ENCODE measurements around the gene KIAA2012. TPM values are rescaled to one million over a fixed set of nuclear protein-coding genes. Genes with fewer than 3 reads are reported as not detected.

Gene KIAA2012
- total and polyA plus RNA-seq, 4 donors: under 0.01 to 0.61 (median 0.42) TPM

GRCh38 chr2:202133909-202134265 lies 60.8 kb downstream of the KIAA2012 start:
- H3K27me3 ChIP-seq (ENCODE audit: control insufficient read depth in 4 of 4, insufficient read depth in 4 of 4, low read length in 3 of 4): no peaks in the 10 kb centered on the region
- H3K9ac ChIP-seq (ENCODE audit: low read depth in 1 of 2, low read length in 2 of 2): no peak overlapping the region
- H3K9me3 ChIP-seq (ENCODE audit: control insufficient read depth in 4 of 4, low read length in 3 of 4): no peaks in the 10 kb centered on the region
- no peak overlapping the region for H3K27ac ChIP-seq (ENCODE audit: low read depth in 1 of 2, low read length in 2 of 2)
- TF ChIP-seq FOXA1 (IDR thresholded peaks at IDR 0.05): no peak
- TF ChIP-seq EGR1 (IDR thresholded peaks at IDR 0.05; ENCODE audit: low read depth in 2 of 2): no peak
- no peak for TF ChIP-seq RXRA (IDR thresholded peaks at IDR 0.05)
- TF ChIP-seq YY1 (IDR thresholded peaks at IDR 0.05): no peak
- TF ChIP-seq TAF1 (conservative IDR thresholded peaks at IDR 0.05): no peak
- no peak for TF ChIP-seq CTCF (IDR thresholded peaks at IDR 0.05; ENCODE audit: low read depth, low read length, missing input control)
- no peak for TF ChIP-seq FOXA2 (IDR thresholded peaks at IDR 0.05)
- no peak for TF ChIP-seq REST (IDR thresholded peaks at IDR 0.05)
- no peak for TF ChIP-seq SP1 (IDR thresholded peaks at IDR 0.05)
- no peak for TF ChIP-seq RAD21 (IDR thresholded peaks at IDR 0.05)
- TF ChIP-seq ZBTB33 (IDR thresholded peaks at IDR 0.05): no peak
- no peak for TF ChIP-seq GABPA (IDR thresholded peaks at IDR 0.05 in 1 of 2, conservative IDR thresholded peaks at IDR 0.05 in 1 of 2)
- TF ChIP-seq JUND (IDR thresholded peaks at IDR 0.05): no peak
- no peak for TF ChIP-seq HNF4G (IDR thresholded peaks at IDR 0.05)
- TF ChIP-seq HNF4A (conservative IDR thresholded peaks at IDR 0.05): no peak
- TF ChIP-seq ATF3 (IDR thresholded peaks at IDR 0.05): no peak
- TF ChIP-seq MAX (IDR thresholded peaks at IDR 0.05): no peak
- TF ChIP-seq NR2F2 (IDR thresholded peaks at IDR 0.05): no peak
- DNase-seq (ENCODE audit: low spot score): no peak
- no peak overlapping the region for H3K4me3 ChIP-seq (ENCODE audit: low read depth in 1 of 3, low read length in 3 of 3)
- H3K36me3 ChIP-seq (ENCODE audit: control insufficient read depth in 4 of 4, insufficient read depth in 3 of 4, low read depth in 1 of 4, low read length in 3 of 4): no peaks in the 10 kb centered on the region
- H3K4me1 ChIP-seq (ENCODE audit: control insufficient read depth in 4 of 4, insufficient read depth in 4 of 4, low read length in 3 of 4): no peaks in the 10 kb centered on the region
